DOHH2 (cell line): ENCODE measurements around the gene TMEM121B.

Source experiments
- CTCF ChIP-seq: fragments of 200-600 bp; sonication (generic); IDR thresholded peaks from one replicate; pipeline ENCODE4 v1.5.1; 2014; ENCODE audit warnings: antibody characterized with exemption, mild to moderate bottlenecking, low read depth, low read length; ENCODE audit not compliant: poor library complexity, severe bottlenecking
- EZH2phosphoT487 ChIP-seq: fragments of 200-600 bp; sonication (generic); IDR thresholded peaks from 2 replicates; pipeline ENCODE4 v1.6.1; 2017; ENCODE audit warnings: borderline replicate concordance, mild to moderate bottlenecking, antibody characterized with exemption, low read length, moderate library complexity, mixed read lengths

- TF ChIP-seq CTCF (no peak), EZH2phosphoT487 (no peak)
Observed at GRCh38 chr22:17118342-17118741, 2.8 kb downstream of the TMEM121B start.
